ENCODE measurements around the gene PNMT. TPM values are rescaled to one million over a fixed set of nuclear protein-coding genes. Genes with fewer than 3 reads are reported as not detected.

PNMT gene
- polyA plus RNA-seq, 1 experiment, result not detected

DNA sequence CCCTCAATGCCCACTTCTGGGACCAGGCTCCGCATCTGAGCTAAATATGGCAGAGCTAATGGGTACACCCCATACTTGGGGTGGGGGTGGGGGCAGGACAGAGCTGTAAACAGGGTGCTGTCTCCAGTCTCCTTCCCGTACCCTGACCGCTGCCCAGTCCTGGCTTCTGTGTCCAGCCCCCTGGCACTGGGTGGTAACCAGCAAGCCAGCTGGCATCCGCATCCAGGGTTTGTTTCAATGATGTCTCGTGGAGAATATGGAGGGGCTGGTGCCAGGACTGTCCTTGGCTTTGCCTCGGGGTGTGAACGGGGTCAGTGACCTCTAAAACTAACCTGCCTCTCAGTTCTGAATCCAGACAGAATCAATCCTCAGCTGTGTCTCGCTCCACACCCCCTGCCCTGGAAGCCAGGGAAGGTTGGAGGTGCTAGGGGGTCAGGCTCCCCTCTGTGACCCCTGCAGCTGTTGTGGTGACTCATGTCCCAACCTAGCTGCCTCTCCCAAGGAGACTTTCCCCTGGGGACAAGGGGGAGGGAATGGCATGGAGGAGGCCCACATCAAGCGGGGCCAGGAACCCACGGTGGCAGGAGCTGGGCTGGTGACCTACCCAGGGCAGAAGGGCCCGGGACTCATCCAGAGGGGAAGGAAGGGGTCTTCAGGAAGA is 1.5 kb upstream of the PNMT start:
- no peak overlapping the region for H3K4me3 ChIP-seq (ENCODE audit: low read depth, low read length)

DNA sequence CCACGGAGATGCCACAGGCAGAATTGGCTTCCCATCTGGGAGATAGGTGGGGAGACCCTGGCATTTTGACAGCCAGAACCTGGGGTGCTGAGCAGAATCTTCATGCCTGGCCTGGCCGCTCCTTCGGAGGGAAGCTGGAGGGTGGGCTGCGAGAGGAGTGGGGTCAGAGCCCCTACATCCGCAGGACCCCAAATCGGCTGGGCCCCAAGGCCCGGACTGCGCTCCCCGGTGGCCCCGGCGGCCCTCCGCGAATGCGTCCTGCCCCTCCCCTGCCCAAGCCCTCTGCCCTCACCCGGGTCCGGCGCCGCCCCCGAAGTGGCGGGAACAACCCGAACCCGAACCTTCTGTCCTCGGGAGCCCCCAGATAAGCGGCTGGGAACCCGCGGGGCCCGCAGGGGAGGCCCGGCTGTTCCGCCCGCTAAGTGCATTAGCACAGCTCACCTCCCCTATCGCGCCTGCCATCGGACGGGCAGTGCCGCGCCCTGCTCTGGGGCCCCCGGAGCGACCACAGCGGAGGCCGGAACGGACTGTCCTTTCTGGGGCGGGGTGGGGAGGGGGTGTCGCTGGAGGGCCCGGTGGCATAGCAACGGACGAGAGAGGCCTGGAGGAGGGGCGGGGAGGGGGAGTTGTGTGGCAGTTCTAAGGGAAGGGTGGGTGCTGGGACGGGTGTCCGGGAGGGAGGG is 850 bp upstream of the PNMT start:
- no peak overlapping the region for H3K4me3 ChIP-seq (ENCODE audit: low read depth, low read length)
- H3K36me3 ChIP-seq (ENCODE audit: control insufficient read depth, insufficient read depth, low read length), result peaks cover 3% of the 10 kb centered on the region; the same call in 1 of the 2 replicates
- DNase-seq (ENCODE audit: low read depth), result no peak
- ChIA-PET POLR2A (interaction anchor here (0.7 kb wide), 1 partner anchor 89 kb away, joined by 7 read pairs; no protein-coding TSS in a partner anchor), CTCF (interaction anchor here (1.1 to 16.9 kb wide), 10 partner anchors 10 to 45 kb away, joined by 3 to 185 read pairs (median 6); partner anchors contain the start of genes PGAP3 and PPP1R1B)
- peaks cover 19% of the 10 kb centered on the region for H3K27me3 ChIP-seq (ENCODE audit: control insufficient read depth, insufficient read depth, low read length)
- TF ChIP-seq, protein P1, sequence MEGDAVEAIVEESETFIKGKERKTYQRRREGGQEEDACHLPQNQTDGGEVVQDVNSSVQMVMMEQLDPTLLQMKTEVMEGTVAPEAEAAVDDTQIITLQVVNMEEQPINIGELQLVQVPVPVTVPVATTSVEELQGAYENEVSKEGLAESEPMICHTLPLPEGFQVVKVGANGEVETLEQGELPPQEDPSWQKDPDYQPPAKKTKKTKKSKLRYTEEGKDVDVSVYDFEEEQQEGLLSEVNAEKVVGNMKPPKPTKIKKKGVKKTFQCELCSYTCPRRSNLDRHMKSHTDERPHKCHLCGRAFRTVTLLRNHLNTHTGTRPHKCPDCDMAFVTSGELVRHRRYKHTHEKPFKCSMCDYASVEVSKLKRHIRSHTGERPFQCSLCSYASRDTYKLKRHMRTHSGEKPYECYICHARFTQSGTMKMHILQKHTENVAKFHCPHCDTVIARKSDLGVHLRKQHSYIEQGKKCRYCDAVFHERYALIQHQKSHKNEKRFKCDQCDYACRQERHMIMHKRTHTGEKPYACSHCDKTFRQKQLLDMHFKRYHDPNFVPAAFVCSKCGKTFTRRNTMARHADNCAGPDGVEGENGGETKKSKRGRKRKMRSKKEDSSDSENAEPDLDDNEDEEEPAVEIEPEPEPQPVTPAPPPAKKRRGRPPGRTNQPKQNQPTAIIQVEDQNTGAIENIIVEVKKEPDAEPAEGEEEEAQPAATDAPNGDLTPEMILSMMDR (IDR thresholded peaks at IDR 0.05; ENCODE audit: insufficient read depth, low read depth, low read length), result no peak

More for the DNA sequence above, 1.5 kb upstream of the PNMT start:
- DNase-seq (ENCODE audit: low read depth), result no peak
- CTCF ChIA-PET, result interaction anchor here (1.1 to 16.9 kb wide), 7 partner anchors 9 to 44 kb away, joined by 3 to 185 read pairs (median 7); partner anchors contain the start of genes ERBB2 and PPP1R1B
- Histone ChIP-seq H3K36me3 (ENCODE audit: control insufficient read depth, insufficient read depth, low read length) (peaks cover 4% of the 10 kb centered on the region), H3K27me3 (ENCODE audit: control insufficient read depth, insufficient read depth, low read length) (peaks cover 19% of the 10 kb centered on the region)
- POLR2A ChIA-PET, result interaction anchor here (0.7 kb wide), 1 partner anchor 90 kb away, joined by 7 read pairs; no protein-coding TSS in a partner anchor
- TF ChIP-seq, protein P1 (IDR thresholded peaks at IDR 0.05; ENCODE audit: insufficient read depth, low read depth, low read length), result no peak

DNA sequence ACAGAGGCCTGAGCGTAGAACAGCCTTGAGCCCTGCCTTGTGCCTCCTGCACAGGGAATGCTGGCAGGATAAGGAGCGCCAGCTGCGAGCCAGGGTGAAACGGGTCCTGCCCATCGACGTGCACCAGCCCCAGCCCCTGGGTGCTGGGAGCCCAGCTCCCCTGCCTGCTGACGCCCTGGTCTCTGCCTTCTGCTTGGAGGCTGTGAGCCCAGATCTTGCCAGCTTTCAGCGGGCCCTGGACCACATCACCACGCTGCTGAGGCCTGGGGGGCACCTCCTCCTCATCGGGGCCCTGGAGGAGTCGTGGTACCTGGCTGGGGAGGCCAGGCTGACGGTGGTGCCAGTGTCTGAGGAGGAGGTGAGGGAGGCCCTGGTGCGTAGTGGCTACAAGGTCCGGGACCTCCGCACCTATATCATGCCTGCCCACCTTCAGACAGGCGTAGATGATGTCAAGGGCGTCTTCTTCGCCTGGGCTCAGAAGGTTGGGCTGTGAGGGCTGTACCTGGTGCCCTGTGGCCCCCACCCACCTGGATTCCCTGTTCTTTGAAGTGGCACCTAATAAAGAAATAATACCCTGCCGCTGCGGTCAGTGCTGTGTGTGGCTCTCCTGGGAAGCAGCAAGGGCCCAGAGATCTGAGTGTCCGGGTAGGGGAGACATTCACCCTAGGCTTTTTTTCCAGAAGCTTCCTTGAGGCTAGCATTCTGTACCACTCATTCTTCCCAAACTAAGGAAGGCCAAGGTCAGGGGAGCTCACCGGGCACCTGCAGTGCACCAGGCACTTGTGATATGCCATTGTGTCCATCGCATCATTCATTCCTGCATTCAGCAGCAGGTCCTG is 1.9 kb downstream of the PNMT start:
- Histone ChIP-seq H3K4me3 (ENCODE audit: low read depth, low read length) (no peak overlapping the region), H3K27me3 (ENCODE audit: control insufficient read depth, insufficient read depth, low read length) (peaks cover 19% of the 10 kb centered on the region), H3K36me3 (ENCODE audit: control insufficient read depth, insufficient read depth, low read length) (no peaks in the 10 kb centered on the region)
- ChIA-PET CTCF (interaction anchor here (0.6 to 16.9 kb wide), 9 partner anchors 8 to 159 kb away, joined by 3 to 185 read pairs (median 5); partner anchors contain the start of gene PPP1R1B), POLR2A (no interaction called here)
- TF ChIP-seq, protein P1 (IDR thresholded peaks at IDR 0.05; ENCODE audit: insufficient read depth, low read depth, low read length), result no peak
- DNase-seq (ENCODE audit: low read depth), result no peak

DNA sequence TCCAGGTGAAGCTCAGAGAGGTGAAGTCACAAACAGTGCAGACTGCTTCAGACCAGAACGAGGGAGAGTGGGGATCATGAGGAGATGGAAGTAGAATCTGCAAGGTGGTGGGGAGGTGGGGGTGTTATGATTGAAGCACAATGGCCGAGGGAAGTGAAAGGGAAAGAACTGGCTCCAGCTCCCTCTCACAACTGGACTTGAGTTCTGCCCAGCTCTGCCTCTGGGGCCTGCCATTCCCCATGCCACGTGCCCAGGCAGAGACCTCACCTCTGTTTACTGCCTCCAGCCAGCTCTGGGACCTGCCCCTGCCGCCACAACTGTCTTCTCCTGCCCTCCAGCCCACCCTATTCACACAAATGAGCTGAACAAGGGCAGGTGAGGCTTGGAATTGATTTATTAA is 2.5 kb downstream of the PNMT start:
- Histone ChIP-seq H3K4me3 (ENCODE audit: low read depth, low read length) (no peak overlapping the region), H3K27me3 (ENCODE audit: control insufficient read depth, insufficient read depth, low read length) (peaks cover 19% of the 10 kb centered on the region), H3K36me3 (ENCODE audit: control insufficient read depth, insufficient read depth, low read length) (no peaks in the 10 kb centered on the region)
- DNase-seq (ENCODE audit: low read depth), result no peak
- ChIA-PET POLR2A (no interaction called here), CTCF (interaction anchor here (1.1 to 16.9 kb wide), 6 partner anchors 16 to 123 kb away, joined by 3 to 185 read pairs (median 7); partner anchors contain the start of gene PPP1R1B)
- TF ChIP-seq, protein P1 (IDR thresholded peaks at IDR 0.05; ENCODE audit: insufficient read depth, low read depth, low read length), result no peak
